Liver (tissue), 3 donors: Measurements from ENCODE around the gene ULK4.

Source experiments
- ATF3 ChIP-seq: IDR thresholded peaks from 2 replicates; pipeline ENCODE4 v1.6.1; 2016; ENCODE audit warnings: antibody characterized with exemption
- CTCF ChIP-seq: fragments of 150-350 bp; IDR thresholded peaks from 2 replicates; pipeline ENCODE4 v1.5.1; 2017; ENCODE audit warnings: improper control_type of control experiment, low read depth, low read length; ENCODE audit not compliant: missing input control
- EGR1 ChIP-seq, 2 donors: IDR thresholded peaks; 2 replicates each; pipeline ENCODE4 v1.6.1; 2016 to 2018; ENCODE audit warnings: antibody characterized with exemption in 2 of 2, low read depth in 2 of 2
- GABPA ChIP-seq, 2 donors: IDR thresholded peaks in 1 of 2; conservative IDR thresholded peaks in 1 of 2; 2 replicates each; pipeline ENCODE4 v1.6.1; 2016; ENCODE audit warnings: antibody characterized with exemption in 2 of 2, mild to moderate bottlenecking in 1 of 2, moderate library complexity in 1 of 2
- HNF4A ChIP-seq, 2 donors: conservative IDR thresholded peaks; 2 replicates each; pipeline ENCODE4 v1.6.1; 2016; ENCODE audit warnings: antibody characterized with exemption in 2 of 2, mild to moderate bottlenecking in 2 of 2
- JUND ChIP-seq, 2 donors: IDR thresholded peaks; 2 replicates each; pipeline ENCODE4 v1.6.1; 2016; ENCODE audit warnings: antibody characterized with exemption in 2 of 2
- MAX ChIP-seq: IDR thresholded peaks from 2 replicates; pipeline ENCODE4 v1.6.1; 2016; ENCODE audit warnings: antibody characterized with exemption
- RAD21 ChIP-seq, 2 donors: IDR thresholded peaks; 2 replicates each; pipeline ENCODE4 v1.6.1; 2016; ENCODE audit warnings: antibody characterized with exemption in 2 of 2, mild to moderate bottlenecking in 2 of 2
- REST ChIP-seq: IDR thresholded peaks from 2 replicates; pipeline ENCODE4 v1.6.1; 2016; ENCODE audit warnings: antibody characterized with exemption, mild to moderate bottlenecking
- RXRA ChIP-seq, 2 donors: IDR thresholded peaks; 2 replicates each; pipeline ENCODE4 v1.6.1; 2017 to 2018; ENCODE audit warnings: antibody characterized with exemption in 2 of 2, mild to moderate bottlenecking in 1 of 2
- SP1 ChIP-seq: IDR thresholded peaks from 2 replicates; pipeline ENCODE4 v1.6.1; 2018; ENCODE audit warnings: antibody characterized with exemption, mild to moderate bottlenecking
- TAF1 ChIP-seq: conservative IDR thresholded peaks from 2 replicates; pipeline ENCODE4 v1.6.1; 2016; ENCODE audit warnings: antibody characterized with exemption, mild to moderate bottlenecking
- YY1 ChIP-seq: IDR thresholded peaks from 2 replicates; pipeline ENCODE4 v1.6.1; 2016; ENCODE audit warnings: antibody characterized with exemption, mild to moderate bottlenecking
- donor health status: healthy.
- donor health status: healthy.

- no peak for TF ChIP-seq MAX
- TF ChIP-seq YY1: no peak
- no peak for TF ChIP-seq CTCF
- no peak for TF ChIP-seq TAF1
- no peak for TF ChIP-seq REST
- TF ChIP-seq GABPA (IDR thresholded peaks at IDR 0.05 in 1 of 2, conservative IDR thresholded peaks at IDR 0.05 in 1 of 2): no peak
- no peak for TF ChIP-seq ATF3
- no peak for TF ChIP-seq EGR1 (IDR thresholded peaks at IDR 0.05; ENCODE audit: low read depth in 2 of 2)
- TF ChIP-seq RXRA (IDR thresholded peaks at IDR 0.05): no peak
- TF ChIP-seq JUND (IDR thresholded peaks at IDR 0.05): no peak
- TF ChIP-seq RAD21 (IDR thresholded peaks at IDR 0.05): no peak
- no peak for TF ChIP-seq SP1
- TF ChIP-seq HNF4A (conservative IDR thresholded peaks at IDR 0.05): no peak
These were observed 724.0 kb downstream of the ULK4 start for GRCh38 chr3:41237907-41238306.
